Measurements from ENCODE around the gene AKAP7.
A peak's percentile ranks its signal among the peaks of the same experiment; 100 is the strongest.
"Not testable (repeated sequence)": the region's sequence is repeated elsewhere in the genome, so short reads cannot be mapped to it uniquely, and the experiment has no call there.

The AKAP7 gene

GRCh38 chr6:131135244-131136020 is at the start of gene AKAP7:
Gene AKAP7 (plus strand): TSS chr6:131135467. CDS start chr6:131135764, 297 bp downstream.
- no peaks in the 10 kb centered on the region for H4K20me1 ChIP-seq (ENCODE audit: insufficient read depth, low read length, poor library complexity, severe bottlenecking)
- TF ChIP-seq EZH2phosphoT487 (IDR thresholded peaks at IDR 0.05; ENCODE audit: borderline replicate concordance), result no peak
- TF ChIP-seq, protein P1, sequence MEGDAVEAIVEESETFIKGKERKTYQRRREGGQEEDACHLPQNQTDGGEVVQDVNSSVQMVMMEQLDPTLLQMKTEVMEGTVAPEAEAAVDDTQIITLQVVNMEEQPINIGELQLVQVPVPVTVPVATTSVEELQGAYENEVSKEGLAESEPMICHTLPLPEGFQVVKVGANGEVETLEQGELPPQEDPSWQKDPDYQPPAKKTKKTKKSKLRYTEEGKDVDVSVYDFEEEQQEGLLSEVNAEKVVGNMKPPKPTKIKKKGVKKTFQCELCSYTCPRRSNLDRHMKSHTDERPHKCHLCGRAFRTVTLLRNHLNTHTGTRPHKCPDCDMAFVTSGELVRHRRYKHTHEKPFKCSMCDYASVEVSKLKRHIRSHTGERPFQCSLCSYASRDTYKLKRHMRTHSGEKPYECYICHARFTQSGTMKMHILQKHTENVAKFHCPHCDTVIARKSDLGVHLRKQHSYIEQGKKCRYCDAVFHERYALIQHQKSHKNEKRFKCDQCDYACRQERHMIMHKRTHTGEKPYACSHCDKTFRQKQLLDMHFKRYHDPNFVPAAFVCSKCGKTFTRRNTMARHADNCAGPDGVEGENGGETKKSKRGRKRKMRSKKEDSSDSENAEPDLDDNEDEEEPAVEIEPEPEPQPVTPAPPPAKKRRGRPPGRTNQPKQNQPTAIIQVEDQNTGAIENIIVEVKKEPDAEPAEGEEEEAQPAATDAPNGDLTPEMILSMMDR (conservative IDR thresholded peaks at IDR 0.05; ENCODE audit: low read length), result no peak
- peak within 1 kb of the TSS; percentile 95 for H3K4me3 ChIP-seq (ENCODE audit: low read length, poor library complexity, severe bottlenecking)
- H3K4me2 ChIP-seq (ENCODE audit: low read depth, low read length, poor library complexity, severe bottlenecking), result peak within 1 kb of the TSS; percentile 96
- H3K9ac ChIP-seq (ENCODE audit: low read depth, low read length, poor library complexity, severe bottlenecking), result peak within 1 kb of the TSS; percentile 94
- no peaks in the 10 kb centered on the region for H3K9me2 ChIP-seq (replicated peaks; ENCODE audit: low read depth, low read length)
- H2AFZ ChIP-seq (ENCODE audit: low read length), result peak within 1 kb of the TSS; percentile 99
- peaks cover 39% of the 10 kb centered on the region for H3K4me1 ChIP-seq (ENCODE audit: insufficient read depth, low read length, poor library complexity, severe bottlenecking)
- no peaks in the 10 kb centered on the region for H3K9me3 ChIP-seq (ENCODE audit: insufficient read depth, low read depth, low read length)
- H3K79me2 ChIP-seq (ENCODE audit: insufficient read depth, low read length), result peaks cover 23% of the 10 kb centered on the region
- no peaks in the 10 kb centered on the region for H3K27me3 ChIP-seq (ENCODE audit: insufficient read depth, low read length, poor library complexity, severe bottlenecking)
- H3F3A ChIP-seq (ENCODE audit: low read depth), result no peaks in the 10 kb centered on the region
- H3K36me3 ChIP-seq (ENCODE audit: insufficient read depth, low read length), result no peaks in the 10 kb centered on the region

DNA sequence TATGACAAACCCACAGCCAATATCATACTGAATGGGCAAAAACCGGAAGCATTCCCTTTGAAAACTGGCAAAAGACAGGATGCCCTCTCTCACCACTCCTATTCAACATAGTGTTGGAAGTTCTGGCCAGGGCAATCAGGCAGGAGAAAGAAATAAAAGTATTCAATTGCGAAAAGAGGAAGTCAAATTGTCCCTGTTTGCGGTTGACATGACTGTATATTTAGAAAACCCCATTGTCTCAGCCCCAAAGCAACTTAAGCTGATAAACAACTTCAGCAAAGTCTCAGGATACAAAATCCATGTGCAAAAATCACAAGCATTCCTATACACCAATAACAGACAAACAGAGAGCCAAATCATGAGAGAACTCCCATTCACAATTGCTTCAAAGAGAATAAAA is 44.9 kb upstream of the AKAP7 start:
- not testable (repeated sequence) for H3K9ac ChIP-seq (ENCODE audit: low read depth, low read length, poor library complexity, severe bottlenecking); H3K4me2 ChIP-seq (ENCODE audit: low read depth, low read length, poor library complexity, severe bottlenecking); H3K36me3 ChIP-seq (ENCODE audit: insufficient read depth, low read length); H3K9me2 ChIP-seq (replicated peaks; ENCODE audit: low read depth, low read length); H3K79me2 ChIP-seq (ENCODE audit: insufficient read depth, low read length); H2AFZ ChIP-seq (ENCODE audit: low read length); H3K4me1 ChIP-seq (ENCODE audit: insufficient read depth, low read length, poor library complexity, severe bottlenecking); H3K4me3 ChIP-seq (ENCODE audit: low read length, poor library complexity, severe bottlenecking); H3K27me3 ChIP-seq (ENCODE audit: insufficient read depth, low read length, poor library complexity, severe bottlenecking); H3F3A ChIP-seq (ENCODE audit: low read depth); H4K20me1 ChIP-seq (ENCODE audit: insufficient read depth, low read length, poor library complexity, severe bottlenecking)
- H3K9me3 ChIP-seq (ENCODE audit: insufficient read depth, low read depth, low read length), result peaks cover 14% of the 10 kb centered on the region; the same call in 1 of the 2 replicates

GRCh38 chr6:131091944-131092343 is 43.3 kb upstream of the AKAP7 start:
- not testable (repeated sequence) for H3K79me2 ChIP-seq (ENCODE audit: insufficient read depth, low read length); H3K9ac ChIP-seq (ENCODE audit: low read depth, low read length, poor library complexity, severe bottlenecking); H3K9me2 ChIP-seq (replicated peaks; ENCODE audit: low read depth, low read length); H3K4me3 ChIP-seq (ENCODE audit: low read length, poor library complexity, severe bottlenecking); H3K36me3 ChIP-seq (ENCODE audit: insufficient read depth, low read length); H3F3A ChIP-seq (ENCODE audit: low read depth); H4K20me1 ChIP-seq (ENCODE audit: insufficient read depth, low read length, poor library complexity, severe bottlenecking); H2AFZ ChIP-seq (ENCODE audit: low read length); H3K4me2 ChIP-seq (ENCODE audit: low read depth, low read length, poor library complexity, severe bottlenecking); H3K27me3 ChIP-seq (ENCODE audit: insufficient read depth, low read length, poor library complexity, severe bottlenecking); H3K4me1 ChIP-seq (ENCODE audit: insufficient read depth, low read length, poor library complexity, severe bottlenecking)
- peaks cover 25% of the 10 kb centered on the region; the same call in 1 of the 2 replicates for H3K9me3 ChIP-seq (ENCODE audit: insufficient read depth, low read depth, low read length)

DNA sequence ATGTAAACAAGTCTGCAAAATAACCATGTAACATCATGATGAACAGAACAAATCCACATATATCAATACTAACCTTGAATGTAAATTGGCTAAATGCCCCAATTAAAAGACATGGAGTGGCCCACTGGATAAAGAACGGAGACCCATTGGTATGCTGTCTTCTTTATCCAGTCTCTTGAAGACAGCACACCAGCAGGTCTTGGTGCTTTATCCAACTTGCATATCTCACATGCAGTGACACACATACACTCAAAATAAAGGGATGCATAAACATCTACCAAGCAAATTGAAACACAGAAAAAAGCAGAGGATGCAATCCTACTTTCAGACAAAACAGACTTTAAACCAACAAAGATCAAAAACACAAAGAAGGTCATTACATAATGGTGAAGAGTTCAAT is 41.9 kb upstream of the AKAP7 start:
- no peaks in the 10 kb centered on the region for H3K36me3 ChIP-seq (ENCODE audit: insufficient read depth, low read length)
- peaks cover 9% of the 10 kb centered on the region for H3K4me1 ChIP-seq (ENCODE audit: insufficient read depth, low read length, poor library complexity, severe bottlenecking)
- no peaks in the 10 kb centered on the region for H3K9me2 ChIP-seq (replicated peaks; ENCODE audit: low read depth, low read length)
- no peak overlapping the region for H3K4me2 ChIP-seq (ENCODE audit: low read depth, low read length, poor library complexity, severe bottlenecking)
- no peak overlapping the region for H3K9ac ChIP-seq (ENCODE audit: low read depth, low read length, poor library complexity, severe bottlenecking)
- no peak overlapping the region for H2AFZ ChIP-seq (ENCODE audit: low read length)
- H3K27me3 ChIP-seq (ENCODE audit: insufficient read depth, low read length, poor library complexity, severe bottlenecking), result no peaks in the 10 kb centered on the region
- TF ChIP-seq, protein P1 (conservative IDR thresholded peaks at IDR 0.05; ENCODE audit: low read length), result no peak
- no peak for TF ChIP-seq EZH2phosphoT487 (IDR thresholded peaks at IDR 0.05; ENCODE audit: borderline replicate concordance)
- no peak overlapping the region for H3K4me3 ChIP-seq (ENCODE audit: low read length, poor library complexity, severe bottlenecking)
- H4K20me1 ChIP-seq (ENCODE audit: insufficient read depth, low read length, poor library complexity, severe bottlenecking), result no peaks in the 10 kb centered on the region
- H3K9me3 ChIP-seq (ENCODE audit: insufficient read depth, low read depth, low read length), result peaks cover 25% of the 10 kb centered on the region; the same call in 1 of the 2 replicates
- no peaks in the 10 kb centered on the region for H3K79me2 ChIP-seq (ENCODE audit: insufficient read depth, low read length)
- H3F3A ChIP-seq (ENCODE audit: low read depth), result peaks cover 10% of the 10 kb centered on the region
